HG02623 (cell line): ENCODE results near the gene NOD1.
"Not testable (repeated sequence)": the region's sequence is repeated elsewhere in the genome, so short reads cannot be mapped to it uniquely, and the experiment has no call there.

Experiments
- ATAC-seq: cut with Tn5 transposase; IDR thresholded peaks from one replicate; pipeline ENCODE4 v1.9.1; 2021; ENCODE audit warnings: moderate library complexity; ENCODE audit not compliant: unreplicated experiment

NOD1 gene

DNA sequence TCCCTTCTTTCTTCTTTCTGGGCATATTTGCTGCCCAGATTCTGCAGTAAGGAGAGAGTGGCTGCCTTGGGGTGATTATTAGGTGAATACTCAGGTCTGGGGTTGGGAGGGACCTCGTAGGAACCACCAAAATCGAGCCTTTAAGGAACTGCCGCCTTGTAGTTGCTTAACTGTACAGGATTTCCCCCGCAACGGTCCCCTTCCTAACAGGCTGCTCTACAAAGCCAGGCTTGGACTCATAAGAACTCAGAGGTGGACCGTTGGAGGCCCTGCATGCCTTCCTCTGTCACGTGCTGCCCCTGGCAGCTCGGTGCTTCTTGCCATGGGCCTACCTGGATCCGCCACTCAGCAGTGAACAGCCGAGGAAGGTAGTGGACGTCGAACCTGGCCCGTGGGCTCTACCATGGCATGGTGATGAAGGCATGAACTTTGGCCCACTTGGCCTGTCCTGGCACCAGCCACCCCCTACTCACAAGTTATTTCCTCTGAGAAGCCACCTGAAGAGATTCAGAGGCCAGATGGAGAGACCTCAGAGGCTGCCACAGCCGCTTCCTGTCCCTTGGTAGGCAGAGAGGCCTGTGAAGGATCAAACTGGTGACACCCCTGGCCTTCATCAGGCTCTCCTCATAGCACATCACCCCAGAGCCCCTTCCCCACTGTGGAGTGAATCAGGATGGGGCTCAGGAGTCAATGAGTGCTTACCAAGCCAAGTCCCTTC is 54.6 kb downstream of the NOD1 start:
- ATAC-seq: no peak

DNA sequence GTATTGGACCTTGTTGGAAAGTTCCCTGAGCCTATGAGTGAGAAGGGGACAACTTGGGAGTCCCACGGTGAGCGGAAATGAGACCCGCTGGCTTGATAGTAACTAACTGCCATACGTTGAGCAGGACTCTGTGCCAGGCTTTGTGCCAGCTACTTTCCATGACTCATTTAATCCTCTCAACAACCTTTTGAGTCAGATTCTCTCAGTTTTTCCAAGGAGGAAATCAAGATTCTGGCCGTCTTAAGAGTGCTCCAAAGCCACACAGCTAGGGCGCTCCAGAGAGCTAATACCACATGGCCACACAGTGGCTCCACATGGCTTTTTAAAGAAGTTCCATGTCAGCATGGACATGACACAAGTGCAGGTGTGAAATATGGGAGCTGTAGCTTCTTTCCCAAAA is 55.7 kb downstream of the NOD1 start:
- no peak for ATAC-seq

DNA sequence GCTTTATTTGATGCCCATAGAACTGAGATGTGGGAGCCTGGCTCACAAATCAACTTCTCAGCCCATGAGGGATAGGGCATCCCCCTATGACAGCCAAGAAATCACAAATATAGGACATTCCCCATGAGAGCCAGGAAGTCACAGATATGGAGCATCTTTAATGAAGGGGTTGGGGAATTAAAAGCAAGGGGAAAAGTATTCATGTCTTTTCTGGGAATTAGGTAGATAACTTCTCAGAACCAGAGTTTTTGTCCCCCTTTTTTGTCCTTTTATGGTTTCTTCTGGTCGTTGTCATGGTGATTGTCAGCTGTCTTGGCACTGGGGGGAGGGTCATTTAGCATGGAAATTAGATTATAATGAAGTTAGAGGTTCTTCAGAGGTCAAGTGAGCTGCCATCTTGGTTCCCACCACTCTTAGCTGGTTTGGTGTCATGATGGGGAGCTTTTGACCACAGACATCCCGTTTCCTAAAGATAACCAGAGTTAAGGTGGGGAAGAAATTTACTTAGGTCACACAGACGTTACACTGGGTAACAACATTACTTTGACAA is 56.9 kb downstream of the NOD1 start:
- ATAC-seq: no peak

DNA sequence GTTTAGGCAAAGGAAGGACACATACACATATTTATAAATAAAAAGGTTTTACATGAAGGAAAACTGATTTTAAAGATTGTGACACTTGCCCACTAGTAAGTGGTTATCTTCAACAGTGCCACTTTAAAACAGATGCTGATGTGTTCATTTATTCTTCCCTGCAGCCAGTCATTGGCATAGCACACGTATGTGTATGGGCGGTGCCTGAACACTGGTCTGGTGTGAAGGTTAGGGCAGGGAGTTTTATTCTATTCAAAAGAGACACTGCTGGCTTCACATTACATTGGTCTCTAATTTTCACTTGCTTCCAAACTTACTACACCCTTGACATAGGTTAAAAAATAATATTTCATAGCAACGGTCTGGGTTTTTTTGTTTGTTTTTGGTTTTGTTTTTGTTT is 57.9 kb downstream of the NOD1 start:
- no peak for ATAC-seq

DNA sequence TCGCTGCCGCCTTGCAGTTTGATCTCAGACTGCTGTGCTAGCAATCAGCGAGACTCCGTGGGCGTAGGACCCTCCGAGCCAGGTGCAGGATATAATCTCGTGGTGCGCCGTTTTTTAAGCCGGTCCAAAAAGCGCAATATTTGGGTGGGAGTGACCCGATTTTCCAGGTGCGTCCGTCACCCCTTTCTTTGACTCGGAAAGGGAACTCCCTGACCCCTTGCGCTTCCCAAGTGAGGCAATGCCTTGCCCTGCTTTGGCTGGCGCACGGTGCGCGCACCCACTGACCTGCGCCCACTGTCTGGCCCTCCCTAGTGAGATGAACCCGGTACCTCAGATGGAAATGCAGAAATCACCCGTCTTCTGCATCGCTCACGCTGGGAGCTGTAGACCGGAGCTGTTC is 58.5 kb downstream of the NOD1 start:
- ATAC-seq: not testable (repeated sequence)

DNA sequence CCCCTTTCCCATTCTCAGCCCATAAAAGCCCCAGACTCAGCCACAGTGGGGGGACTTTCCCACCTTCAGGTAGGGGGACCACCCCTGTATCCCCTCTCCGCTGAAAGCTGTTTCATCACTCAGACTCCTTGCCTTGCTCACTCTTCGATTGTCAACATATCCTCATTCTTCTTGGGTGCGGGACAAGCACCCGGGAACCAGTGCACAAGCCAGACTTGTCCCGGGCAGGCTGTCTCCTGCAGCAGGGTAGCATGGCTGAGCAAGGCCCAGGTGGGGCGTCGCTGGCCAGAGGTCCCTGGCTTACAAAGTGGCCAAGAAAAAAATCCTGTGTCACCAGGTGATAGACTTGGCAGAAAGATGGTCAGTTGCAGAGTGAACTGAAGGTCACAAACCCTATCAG is 64.7 kb downstream of the NOD1 start:
- no peak for ATAC-seq

DNA sequence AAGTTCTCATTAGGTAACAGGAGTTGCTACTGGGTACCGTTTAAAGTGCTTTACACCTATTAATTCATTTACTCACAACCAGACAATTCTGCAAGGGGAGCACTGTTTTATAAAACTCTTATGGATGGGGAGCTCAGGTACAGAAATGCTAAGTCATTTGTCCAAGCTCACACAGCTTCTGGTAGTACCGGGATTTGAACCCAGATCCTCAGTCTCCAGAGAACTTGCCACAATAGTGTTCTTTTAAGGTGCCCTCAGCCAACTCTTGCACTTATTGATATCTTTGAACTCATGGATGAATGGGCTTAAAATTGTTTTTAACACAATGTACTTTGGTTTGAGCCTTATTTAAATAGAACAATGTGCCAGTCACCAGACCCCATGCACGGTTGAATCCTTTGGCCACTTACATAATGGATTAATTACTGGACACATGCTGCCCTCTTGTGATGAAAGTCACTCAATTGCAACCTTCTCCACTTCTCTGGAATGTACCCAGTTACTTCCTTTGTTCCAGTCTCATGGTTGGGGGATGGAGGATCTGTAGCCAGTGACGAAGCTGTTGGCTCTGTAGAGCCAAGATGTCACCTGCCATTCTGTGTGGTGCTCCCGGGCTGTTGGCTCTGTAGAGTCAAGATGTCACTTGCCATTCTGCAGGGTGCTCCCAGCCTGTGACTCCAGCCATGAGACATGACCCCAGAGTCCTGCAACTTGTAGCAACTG is 65.6 kb downstream of the NOD1 start:
- ATAC-seq: no peak

DNA sequence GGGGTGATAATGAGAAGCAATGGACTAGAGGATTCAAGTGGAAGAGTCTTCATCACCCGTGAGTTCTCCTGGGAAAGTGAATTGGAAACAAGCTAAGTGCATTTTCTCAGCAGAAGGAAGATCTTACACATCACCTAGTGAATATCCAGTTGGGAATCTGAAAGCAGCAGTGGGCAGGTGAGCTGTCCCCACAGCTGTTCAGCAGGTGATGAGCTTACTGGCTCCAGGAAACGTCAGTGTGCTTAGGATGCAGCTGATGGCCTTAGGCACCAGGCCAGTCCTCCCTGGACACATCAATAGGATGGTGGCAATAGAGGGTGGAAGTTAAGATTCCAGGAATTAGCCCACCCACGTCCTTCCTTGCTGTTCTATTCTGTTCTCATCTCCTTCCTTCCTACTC is 66.7 kb downstream of the NOD1 start:
- no peak for ATAC-seq

DNA sequence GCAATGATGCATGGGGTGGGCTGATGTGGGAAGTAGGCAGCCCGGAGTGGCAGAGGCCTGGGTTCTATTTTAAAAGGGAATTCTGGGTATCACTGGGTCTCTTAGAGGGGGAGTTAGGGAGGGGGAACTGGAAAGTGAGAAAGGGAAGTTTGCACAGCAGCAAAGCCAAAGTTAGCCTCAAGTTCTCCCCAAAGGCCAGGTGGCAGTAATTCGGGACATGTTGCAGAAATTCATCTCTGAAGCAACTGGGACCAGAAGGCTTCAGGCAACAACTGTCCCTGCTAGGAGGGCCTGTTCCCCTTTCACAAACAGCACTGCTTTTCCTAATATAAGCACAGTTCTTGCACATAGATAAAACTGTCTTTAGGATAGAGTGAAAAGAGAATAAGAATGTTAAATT is 67.4 kb downstream of the NOD1 start:
- no peak for ATAC-seq

DNA sequence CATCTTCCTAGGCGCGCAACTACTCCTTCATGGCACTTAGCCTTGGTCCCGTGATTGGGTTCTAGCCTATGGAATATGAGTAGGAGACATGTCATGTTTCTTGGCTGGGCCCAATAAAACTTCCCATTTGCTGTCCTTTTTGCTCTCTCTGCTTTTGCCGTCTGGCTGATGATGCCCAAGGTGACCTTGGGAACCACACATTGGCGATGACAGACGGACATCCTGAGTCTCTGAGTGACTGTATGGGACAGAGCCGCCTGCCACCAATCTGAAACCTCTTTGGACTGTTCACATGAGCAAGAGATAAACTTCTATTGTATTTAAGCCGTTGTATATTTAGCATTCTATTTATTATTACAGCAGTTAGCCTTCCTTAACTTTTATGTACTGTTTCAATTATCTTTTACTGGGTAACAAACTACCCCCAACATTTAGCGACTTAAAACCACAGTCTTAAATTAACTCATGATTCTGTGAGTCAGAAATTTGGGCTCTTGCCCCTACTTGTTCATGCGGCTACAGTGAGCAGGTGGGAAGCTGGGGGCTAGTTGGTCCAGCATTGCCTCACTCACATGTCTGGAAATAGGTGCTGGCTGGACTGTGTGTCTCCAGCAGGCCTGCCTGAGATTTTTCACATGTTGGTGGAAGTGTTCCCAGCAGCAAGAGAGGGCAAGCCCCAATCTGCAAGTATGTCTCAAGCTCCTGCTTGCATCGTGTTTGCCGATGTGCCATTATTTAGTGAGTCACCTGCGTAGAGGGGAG is 71.7 kb downstream of the NOD1 start:
- ATAC-seq: no peak

DNA sequence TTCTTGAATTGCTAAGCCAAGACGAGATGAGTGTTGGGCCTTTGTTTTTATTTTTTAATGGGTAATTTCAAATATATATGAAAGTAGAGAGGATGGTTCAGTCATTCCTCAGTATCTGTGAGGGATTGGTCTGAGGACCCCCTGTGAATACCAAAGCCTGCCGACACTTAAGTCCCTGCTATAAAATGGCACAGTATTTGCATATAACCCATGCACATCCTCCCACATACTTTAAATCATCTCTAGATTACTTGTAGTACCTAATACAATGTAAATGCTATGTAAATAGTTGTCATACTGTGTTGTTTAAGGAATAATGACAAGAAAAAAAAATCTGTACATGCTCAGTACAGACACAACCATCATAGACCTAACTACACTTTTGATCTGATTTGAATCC is 73.4 kb downstream of the NOD1 start:
- no peak for ATAC-seq

DNA sequence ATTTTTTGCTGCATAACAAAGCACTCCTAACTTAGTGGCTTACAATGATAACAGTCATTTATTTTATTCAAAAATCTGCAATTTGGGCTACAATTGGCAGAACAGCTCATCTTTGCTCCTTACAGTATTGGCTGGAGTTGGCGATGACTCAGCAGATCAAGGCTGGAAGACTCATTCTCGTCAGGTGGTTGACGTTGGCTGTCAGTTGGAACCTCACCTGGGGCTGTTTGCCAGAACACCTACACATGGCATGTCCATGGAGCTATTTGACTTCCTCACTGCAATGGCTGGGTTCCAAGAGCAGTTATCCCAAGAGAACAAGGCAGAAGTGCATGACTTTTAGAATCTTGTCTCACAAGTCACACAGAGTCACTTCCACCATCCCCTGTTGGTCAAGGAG is 75.1 kb downstream of the NOD1 start:
- no peak for ATAC-seq

DNA sequence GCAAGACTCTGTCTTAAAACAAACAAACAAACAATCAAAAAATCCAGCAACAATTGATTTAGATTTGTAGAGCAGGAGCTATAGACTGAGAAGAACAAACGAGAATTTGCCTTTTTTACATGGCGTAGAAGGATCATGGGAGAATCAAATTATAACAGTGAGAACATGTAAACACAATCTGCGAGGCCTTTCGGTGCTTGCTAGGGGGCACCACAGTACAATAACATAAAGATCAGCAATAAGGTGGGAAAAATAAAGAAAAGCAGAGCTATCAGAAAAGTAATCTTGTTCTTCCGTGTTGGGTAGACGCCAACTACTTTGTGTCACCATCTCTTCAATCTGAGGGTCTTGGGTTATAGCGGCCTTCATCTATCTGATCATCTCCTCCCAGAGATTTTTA is 82.2 kb downstream of the NOD1 start:
- ATAC-seq: no peak

DNA sequence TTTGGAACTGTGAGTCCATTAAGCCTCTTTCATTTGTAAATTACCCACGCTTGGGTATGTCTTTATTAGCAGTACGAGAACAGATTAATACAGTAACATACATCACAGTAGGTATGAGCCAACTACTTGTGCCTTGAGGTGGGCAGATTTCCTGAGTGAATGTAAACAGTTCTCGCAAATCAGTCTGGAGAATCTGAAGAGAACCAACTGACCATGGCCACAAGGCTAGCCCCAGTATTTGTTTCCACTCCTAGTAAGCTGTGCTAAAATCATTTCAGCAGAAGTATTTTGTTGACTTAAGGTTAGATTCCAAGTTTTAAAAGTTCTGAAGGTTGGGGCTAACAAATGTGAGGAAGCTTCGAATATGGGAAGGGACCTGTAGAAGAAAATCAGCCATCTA is 82.9 kb downstream of the NOD1 start:
- ATAC-seq: no peak

DNA sequence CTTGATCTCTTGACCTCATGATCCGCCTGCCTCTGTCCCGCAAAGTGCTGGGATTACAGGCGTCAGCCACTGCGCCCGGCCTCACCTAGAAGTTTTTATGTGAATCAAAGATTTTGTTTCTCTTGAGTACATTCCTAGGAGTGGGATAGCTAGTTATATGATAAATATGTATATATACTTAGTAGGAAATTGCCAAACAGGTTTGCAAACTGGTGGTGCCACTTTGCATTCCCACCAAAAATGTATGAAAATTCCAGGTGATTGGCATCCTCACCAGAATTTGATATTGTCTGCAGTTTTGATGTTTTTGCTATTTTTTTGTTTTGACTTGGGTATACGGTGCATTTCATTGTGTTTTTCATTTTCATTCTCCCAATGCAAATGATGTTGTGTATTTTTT is 86.8 kb downstream of the NOD1 start:
- no peak for ATAC-seq

DNA sequence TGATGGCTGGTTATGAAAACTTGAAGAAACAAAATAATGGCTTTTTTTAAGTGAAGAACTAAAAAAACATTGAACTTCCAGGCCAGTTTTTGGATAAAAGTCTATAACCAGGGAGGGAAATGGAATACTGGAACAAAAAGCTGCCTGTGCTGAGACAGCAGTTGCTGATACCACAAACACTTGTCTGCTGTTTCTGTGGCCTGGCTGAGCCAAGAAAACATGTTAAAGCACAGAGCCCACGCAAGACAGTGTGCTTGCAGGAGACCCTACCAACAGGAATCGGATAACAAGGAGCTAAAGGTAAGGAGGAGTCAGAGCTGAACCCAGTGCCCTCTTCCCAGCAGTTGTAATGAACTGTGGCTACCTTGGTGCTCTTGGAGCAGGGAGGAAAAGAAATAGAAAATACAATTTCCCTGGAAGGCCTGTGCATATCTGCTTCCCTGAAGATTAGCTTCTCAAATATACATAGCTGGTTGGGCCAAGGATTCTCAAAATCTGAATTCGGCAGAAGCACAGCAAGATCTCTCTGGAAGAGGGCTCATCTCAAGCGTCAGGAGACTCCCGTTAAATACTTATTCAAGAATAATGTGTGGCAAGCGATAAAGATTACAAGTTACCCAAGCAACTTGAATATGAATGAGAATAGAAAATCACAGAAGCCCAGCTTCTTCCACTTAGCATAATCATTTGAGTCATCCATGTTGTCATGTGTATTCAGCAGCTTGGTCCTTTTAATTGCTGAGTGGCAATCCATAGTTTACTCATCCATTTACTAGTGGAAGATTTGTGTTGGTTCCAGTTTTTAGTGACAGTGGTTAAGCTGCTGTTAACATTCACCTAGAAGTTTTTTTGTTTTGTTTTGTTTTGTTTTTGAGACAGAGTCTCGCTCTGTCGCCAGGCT is 87.6 kb downstream of the NOD1 start:
- no peak for ATAC-seq

DNA sequence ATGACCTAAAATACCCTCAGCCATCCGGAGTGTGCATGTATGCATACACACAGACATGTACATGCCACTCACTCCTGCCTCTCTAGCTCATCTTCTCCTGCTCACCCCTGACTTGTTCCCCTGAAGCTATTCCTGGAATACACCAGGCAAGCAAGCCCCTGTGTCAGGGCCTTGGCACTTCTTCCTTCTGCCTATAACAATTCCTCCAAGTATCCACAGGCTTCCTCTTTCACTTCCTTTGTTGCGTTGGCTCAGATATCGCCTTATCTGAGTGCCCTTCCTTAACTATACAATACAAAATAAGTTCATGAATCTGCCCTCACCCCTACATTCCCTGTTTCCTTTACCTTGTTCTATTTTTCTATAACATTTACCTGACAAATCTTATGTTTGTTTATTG is 88.8 kb downstream of the NOD1 start:
- ATAC-seq: no peak

DNA sequence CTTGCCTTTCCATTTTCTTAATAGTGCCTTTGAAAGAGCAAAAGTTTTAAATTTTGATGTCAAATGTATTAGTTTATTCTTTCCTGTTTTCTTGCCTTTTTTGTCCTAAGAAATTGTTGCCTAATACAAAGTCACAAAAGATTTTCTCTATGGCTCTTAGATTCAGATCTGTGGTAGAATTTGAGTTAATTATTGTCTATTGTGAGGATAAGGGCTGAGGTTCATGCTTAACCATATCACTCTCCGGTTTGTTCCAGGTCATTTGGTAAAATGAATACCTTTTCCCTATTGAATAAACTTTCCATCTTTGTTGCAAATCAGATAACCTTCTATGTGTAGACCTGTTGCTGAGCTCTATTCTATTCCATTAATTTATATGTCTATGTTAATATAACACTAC is 96.0 kb downstream of the NOD1 start:
- no peak for ATAC-seq

DNA sequence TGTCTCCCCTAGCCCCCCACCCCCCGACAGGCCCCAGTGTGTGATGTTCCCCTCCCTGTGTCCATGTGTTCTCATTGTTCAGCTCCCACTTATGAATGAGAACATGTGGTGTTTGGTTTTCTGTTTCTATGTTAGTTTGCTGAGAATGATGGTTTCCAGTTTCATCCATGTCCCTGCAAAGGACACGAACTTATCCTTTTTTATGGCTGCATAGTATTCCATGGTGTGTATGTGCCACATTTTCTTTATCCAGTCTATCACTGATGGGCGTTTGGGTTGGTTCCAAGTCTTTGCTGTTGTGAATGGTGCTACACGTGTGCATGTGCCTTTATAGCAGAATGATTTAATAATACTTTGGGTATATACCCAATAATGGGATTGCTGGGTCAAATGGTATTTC is 97.8 kb downstream of the NOD1 start:
- ATAC-seq: not testable (repeated sequence)

DNA sequence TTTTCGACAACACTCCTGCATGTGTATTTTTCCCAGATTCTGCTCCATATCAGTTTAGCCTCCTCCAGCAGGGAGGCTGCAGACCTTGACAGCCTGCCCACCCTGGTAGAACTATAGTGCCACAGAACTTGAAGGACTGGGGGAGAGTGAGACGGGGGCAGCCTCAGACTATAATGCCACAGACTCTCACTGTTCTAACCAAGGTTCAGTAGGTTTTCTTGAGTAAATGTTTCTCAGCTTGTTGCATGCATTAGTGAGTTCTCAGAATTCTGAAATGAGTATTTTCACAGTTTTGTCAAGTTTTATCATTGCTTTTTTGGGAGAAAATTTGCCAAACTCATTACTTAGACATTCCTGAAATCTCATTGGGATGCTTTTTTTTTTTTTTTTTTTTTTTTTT is 98.3 kb downstream of the NOD1 start:
- no peak for ATAC-seq

DNA sequence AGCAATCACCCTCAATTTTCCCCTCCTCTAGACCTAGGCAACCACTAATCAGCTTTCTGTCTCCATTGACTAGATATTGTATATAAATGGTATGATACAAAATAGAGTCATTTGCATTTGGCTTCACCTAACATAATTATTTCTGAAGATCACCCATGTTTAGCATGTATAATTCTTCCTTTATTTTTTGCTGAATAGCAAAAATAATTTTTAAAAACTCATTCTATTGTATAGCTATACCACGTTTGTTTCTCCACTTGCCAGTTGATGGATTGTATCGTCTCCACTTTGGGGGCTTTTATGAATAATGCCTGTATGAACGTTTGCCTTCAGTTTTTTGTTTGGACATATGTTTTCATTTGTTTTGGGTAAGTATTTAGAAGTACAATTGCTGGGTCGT is 98.8 kb downstream of the NOD1 start:
- ATAC-seq: no peak
